Measurements from ENCODE around the gene TECPR2. TPM values are rescaled to one million over a fixed set of nuclear protein-coding genes. Genes with fewer than 3 reads are reported as not detected.

TECPR2 gene
- total and polyA plus RNA-seq, 4 donors = 2.0 to 12.6 (median 5.2) TPM

- no peaks in the 10 kb centered on the region for H3K9me3 ChIP-seq (ENCODE audit: control insufficient read depth in 4 of 4, low read length in 3 of 4)
- no peaks in the 10 kb centered on the region for H3K4me1 ChIP-seq (ENCODE audit: control insufficient read depth in 4 of 4, insufficient read depth in 4 of 4, low read length in 3 of 4)
- 98% methylated on average over 14 of the region's 14 CpGs for whole genome bisulfite sequencing
- H3K27me3 ChIP-seq (ENCODE audit: control insufficient read depth in 4 of 4, insufficient read depth in 4 of 4, low read length in 3 of 4) = no peaks in the 10 kb centered on the region
- no peak for TF ChIP-seq FOXA2 (IDR thresholded peaks at IDR 0.05)
- no peak for TF ChIP-seq SP1 (IDR thresholded peaks at IDR 0.05)
- TF ChIP-seq REST (IDR thresholded peaks at IDR 0.05) = no peak
- H3K36me3 ChIP-seq (ENCODE audit: control insufficient read depth in 4 of 4, insufficient read depth in 3 of 4, low read depth in 1 of 4, low read length in 3 of 4) = peaks cover 1 to 8% (median 4%) of the 10 kb centered on the region in 4 donors
- DNase-seq (ENCODE audit: low spot score) = no peak
- H3K9ac ChIP-seq (ENCODE audit: low read depth in 1 of 2, low read length in 2 of 2) = no peak overlapping the region
- no peak overlapping the region for H3K4me3 ChIP-seq (ENCODE audit: low read depth in 1 of 3, low read length in 3 of 3)
- H3K27ac ChIP-seq (ENCODE audit: low read depth in 1 of 2, low read length in 2 of 2) = no peak overlapping the region
Observed at GRCh38 chr14:102418853-102419240, 56.1 kb downstream of the TECPR2 start.

GRCh38 chr14:102419276-102419675, 56.5 kb downstream of the TECPR2 start:
- H3K36me3 ChIP-seq (ENCODE audit: control insufficient read depth in 4 of 4, insufficient read depth in 3 of 4, low read depth in 1 of 4, low read length in 3 of 4) = peaks cover 1 to 8% (median 4%) of the 10 kb centered on the region in 4 donors
- 98% methylated on average over 11 of the region's 11 CpGs for WGBS

GRCh38 chr14:102419716-102420115, 57.0 kb downstream of the TECPR2 start:
- H3K4me1 ChIP-seq (ENCODE audit: control insufficient read depth in 4 of 4, insufficient read depth in 4 of 4, low read length in 3 of 4) = no peaks in the 10 kb centered on the region
- H3K9ac ChIP-seq (ENCODE audit: low read depth in 1 of 2, low read length in 2 of 2) = no peak overlapping the region
- H3K27me3 ChIP-seq (ENCODE audit: control insufficient read depth in 4 of 4, insufficient read depth in 4 of 4, low read length in 3 of 4) = no peaks in the 10 kb centered on the region
- 94% methylated on average over 8 of the region's 8 CpGs for WGBS
- H3K4me3 ChIP-seq (ENCODE audit: low read depth in 1 of 3, low read length in 3 of 3) = no peak overlapping the region
- H3K9me3 ChIP-seq (ENCODE audit: control insufficient read depth in 4 of 4, low read length in 3 of 4) = no peaks in the 10 kb centered on the region
- peaks cover under 1 to 6% (median 3%) of the 10 kb centered on the region in 4 donors for H3K36me3 ChIP-seq (ENCODE audit: control insufficient read depth in 4 of 4, insufficient read depth in 3 of 4, low read depth in 1 of 4, low read length in 3 of 4)
- DNase-seq (ENCODE audit: low spot score) = no peak
- no peak overlapping the region for H3K27ac ChIP-seq (ENCODE audit: low read depth in 1 of 2, low read length in 2 of 2)
- no peak for TF ChIP-seq FOXA1 (IDR thresholded peaks at IDR 0.05)
- TF ChIP-seq EGR1 (IDR thresholded peaks at IDR 0.05; ENCODE audit: low read depth in 2 of 2) = no peak
- TF ChIP-seq ATF3 (IDR thresholded peaks at IDR 0.05) = no peak
- no peak for TF ChIP-seq FOXA2 (IDR thresholded peaks at IDR 0.05)
- TF ChIP-seq ZBTB33 (IDR thresholded peaks at IDR 0.05) = no peak
- TF ChIP-seq HNF4A (conservative IDR thresholded peaks at IDR 0.05) = no peak
- TF ChIP-seq RAD21 (IDR thresholded peaks at IDR 0.05) = no peak
- no peak for TF ChIP-seq YY1 (IDR thresholded peaks at IDR 0.05)
- no peak for TF ChIP-seq RXRA (IDR thresholded peaks at IDR 0.05)
- no peak for TF ChIP-seq GABPA (IDR thresholded peaks at IDR 0.05 in 1 of 2, conservative IDR thresholded peaks at IDR 0.05 in 1 of 2)
- no peak for TF ChIP-seq TAF1 (conservative IDR thresholded peaks at IDR 0.05)
- TF ChIP-seq HNF4G (IDR thresholded peaks at IDR 0.05) = no peak
- TF ChIP-seq SP1 (IDR thresholded peaks at IDR 0.05) = no peak
- no peak for TF ChIP-seq CTCF (IDR thresholded peaks at IDR 0.05; ENCODE audit: low read depth, low read length, missing input control)

More at GRCh38 chr14:102419276-102419675, 56.5 kb downstream of the TECPR2 start:
- Histone ChIP-seq H3K27me3 (ENCODE audit: control insufficient read depth in 4 of 4, insufficient read depth in 4 of 4, low read length in 3 of 4) (no peaks in the 10 kb centered on the region), H3K4me1 (ENCODE audit: control insufficient read depth in 4 of 4, insufficient read depth in 4 of 4, low read length in 3 of 4) (no peaks in the 10 kb centered on the region), H3K4me3 (ENCODE audit: low read depth in 1 of 3, low read length in 3 of 3) (no peak overlapping the region), H3K27ac (ENCODE audit: low read depth in 1 of 2, low read length in 2 of 2) (no peak overlapping the region), H3K9me3 (ENCODE audit: control insufficient read depth in 4 of 4, low read length in 3 of 4) (no peaks in the 10 kb centered on the region), H3K9ac (ENCODE audit: low read depth in 1 of 2, low read length in 2 of 2) (no peak overlapping the region)
- no peak for DNase-seq (ENCODE audit: low spot score)
- TF ChIP-seq GABPA (IDR thresholded peaks at IDR 0.05 in 1 of 2, conservative IDR thresholded peaks at IDR 0.05 in 1 of 2) (no peak), MAX (IDR thresholded peaks at IDR 0.05) (no peak), NR2F2 (IDR thresholded peaks at IDR 0.05) (no peak), FOXA2 (IDR thresholded peaks at IDR 0.05) (no peak), TAF1 (conservative IDR thresholded peaks at IDR 0.05) (no peak), FOXA1 (IDR thresholded peaks at IDR 0.05) (no peak)
